G401.6 (cell line): ENCODE measurements around the gene ITPK1.
A peak's percentile ranks its signal among the peaks of the same experiment; 100 is the strongest.
"Not testable (repeated sequence)": the region's sequence is repeated elsewhere in the genome, so short reads cannot be mapped to it uniquely, and the experiment has no call there.

Experiments
- FAIRE-seq: peaks from 2 replicates; lab custom pipeline; 2012; peaks lifted over from hg19 to GRCh38; lab: Jason Lieb, UNC

Gene ITPK1

GRCh38 chr14:93128725-93129459 is 13.2 kb upstream of the ITPK1 start:
- FAIRE-seq, result no peak

GRCh38 chr14:93126111-93126510 is 10.4 kb upstream of the ITPK1 start:
- no peak for FAIRE-seq

- no peak for FAIRE-seq
These were observed 7.1 kb upstream of the ITPK1 start for GRCh38 chr14:93122826-93123225.

GRCh38 chr14:93121030-93121834 is 5.5 kb upstream of the ITPK1 start:
- FAIRE-seq, result no peak

GRCh38 chr14:93120517-93120916 is 4.8 kb upstream of the ITPK1 start:
- FAIRE-seq, result no peak

- no peak for FAIRE-seq
These were observed 1.0 kb upstream of the ITPK1 start for GRCh38 chr14:93116676-93117200.

DNA sequence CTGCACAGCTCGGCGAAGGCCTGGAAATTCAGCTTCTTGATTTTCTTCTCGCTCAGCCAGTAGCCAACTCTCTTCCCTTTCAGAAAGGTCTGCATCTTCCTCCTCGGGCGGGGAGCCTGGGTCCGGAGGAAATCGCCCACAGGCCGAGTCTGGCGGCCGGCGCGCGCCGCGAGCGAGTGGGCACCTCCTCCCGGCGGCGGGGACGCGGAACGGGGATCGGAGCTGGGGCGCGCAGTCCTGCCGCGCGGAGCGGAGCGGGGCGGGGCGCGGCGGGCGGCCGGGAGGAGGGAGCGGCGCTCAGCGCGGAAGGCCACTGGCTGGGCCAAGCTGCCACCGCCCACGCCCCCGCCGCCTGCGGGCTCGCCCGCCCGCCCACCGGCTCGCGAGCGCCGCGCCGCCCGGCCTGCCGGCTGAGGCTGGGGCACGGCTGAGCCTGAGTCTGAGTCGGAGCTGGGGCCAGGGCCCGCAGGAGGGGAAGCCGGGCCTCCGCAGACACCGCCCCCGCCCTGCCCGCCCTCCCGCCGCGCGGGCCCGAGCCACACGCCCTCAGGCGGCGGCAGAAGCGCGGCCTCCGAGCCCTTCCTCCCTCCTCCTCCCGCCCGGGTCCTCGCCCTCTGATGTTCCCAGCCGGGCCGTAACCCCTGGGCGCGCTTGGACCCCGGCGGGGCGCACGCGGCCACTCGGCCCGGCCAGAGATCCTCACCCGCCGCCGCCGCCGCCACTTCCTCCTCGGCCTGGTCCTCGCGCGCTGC is 480 bp downstream of the ITPK1 start:
- no peak for FAIRE-seq

DNA sequence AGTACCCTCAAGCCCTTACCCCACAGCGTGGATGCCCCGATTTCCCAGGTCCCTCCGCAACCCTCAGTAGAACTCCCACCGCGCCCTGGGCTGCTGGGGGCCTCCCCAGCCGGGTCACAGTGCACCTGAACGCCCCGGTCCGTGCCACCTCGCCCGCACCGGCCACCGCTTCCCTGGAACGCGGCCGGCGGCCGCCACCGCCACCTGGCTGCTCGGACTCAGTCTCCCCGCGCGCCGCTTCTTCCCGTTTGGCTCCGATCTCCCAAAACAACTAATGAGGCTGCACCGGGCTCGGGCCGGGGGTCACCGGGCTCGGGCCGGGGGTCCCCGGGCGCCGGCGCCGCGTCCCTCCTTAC is 1.0 kb downstream of the ITPK1 start:
- FAIRE-seq, result no peak

DNA sequence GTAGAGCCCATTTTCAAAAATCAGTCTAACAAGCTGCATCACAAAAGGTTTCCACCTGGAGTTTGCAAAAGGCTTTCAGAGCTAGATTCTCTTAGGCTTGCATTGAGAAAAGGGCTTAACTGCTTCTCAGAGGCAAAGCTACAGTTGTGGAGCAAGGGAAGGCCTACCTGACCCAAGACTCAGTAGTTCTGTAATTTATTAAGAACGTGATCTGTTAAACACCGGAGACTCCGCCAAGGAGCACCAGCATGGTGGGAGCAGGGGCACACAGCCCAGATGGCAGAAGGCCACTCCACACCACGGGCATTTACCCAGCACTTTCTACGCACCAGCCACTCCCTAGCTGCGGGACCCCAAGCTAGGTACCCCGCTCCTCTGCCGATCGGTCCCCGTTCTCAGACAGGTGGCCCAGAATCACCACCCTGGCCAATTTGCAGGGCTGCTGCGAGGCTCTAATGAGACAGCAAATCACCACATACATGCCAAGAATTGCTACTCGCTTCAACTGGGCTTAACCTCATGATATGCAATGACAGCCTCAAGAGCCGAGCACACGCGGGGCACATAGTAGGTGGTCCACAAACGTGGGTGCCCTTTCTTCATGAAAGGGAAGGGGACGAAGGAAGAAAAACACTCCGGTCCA is 1.5 kb downstream of the ITPK1 start:
- no peak for FAIRE-seq

- FAIRE-seq, result no peak
These were observed 2.1 kb downstream of the ITPK1 start for GRCh38 chr14:93113678-93114067.

DNA sequence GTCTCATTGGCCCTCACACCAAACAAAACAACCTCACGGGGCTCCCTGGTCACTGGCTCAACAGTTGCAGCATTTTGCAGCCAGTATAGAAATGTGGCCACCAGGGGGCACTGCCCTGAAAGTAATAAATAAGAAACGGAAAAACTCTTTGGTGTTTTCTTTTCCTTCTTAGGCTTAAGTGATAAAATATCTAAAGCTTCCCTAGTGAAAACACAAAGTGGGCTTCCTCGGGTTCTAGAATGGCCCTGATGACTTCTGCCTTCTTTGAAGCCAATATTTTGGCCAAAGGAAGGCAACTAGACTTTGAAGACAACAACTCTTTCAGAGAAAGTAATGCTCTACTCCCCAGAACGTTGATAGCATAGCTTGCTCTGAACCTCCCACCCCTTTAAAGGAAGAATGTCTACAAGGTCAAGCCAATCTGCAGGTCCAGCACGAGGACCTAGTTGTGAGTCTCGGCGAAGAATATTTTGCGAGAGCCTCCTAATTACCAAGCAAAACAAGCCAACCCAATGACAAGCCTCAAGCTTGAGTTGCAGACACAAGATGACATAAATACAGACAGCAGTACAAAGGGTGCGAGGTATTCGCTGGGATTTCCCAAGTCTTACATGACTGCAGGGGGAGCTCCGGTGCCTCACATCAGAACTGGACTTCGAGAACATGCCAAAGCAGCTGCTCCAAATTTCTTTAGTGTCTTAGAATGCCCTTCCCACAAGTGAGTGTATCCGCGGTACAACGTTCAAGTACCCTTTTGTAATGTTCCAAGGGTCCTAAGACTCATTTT is 2.6 kb downstream of the ITPK1 start:
- FAIRE-seq, result peak; percentile 89

GRCh38 chr14:93111541-93111940 is 4.2 kb downstream of the ITPK1 start:
- FAIRE-seq, result not testable (repeated sequence)

GRCh38 chr14:93110856-93111419 is 4.8 kb downstream of the ITPK1 start:
- FAIRE-seq, result no peak

DNA sequence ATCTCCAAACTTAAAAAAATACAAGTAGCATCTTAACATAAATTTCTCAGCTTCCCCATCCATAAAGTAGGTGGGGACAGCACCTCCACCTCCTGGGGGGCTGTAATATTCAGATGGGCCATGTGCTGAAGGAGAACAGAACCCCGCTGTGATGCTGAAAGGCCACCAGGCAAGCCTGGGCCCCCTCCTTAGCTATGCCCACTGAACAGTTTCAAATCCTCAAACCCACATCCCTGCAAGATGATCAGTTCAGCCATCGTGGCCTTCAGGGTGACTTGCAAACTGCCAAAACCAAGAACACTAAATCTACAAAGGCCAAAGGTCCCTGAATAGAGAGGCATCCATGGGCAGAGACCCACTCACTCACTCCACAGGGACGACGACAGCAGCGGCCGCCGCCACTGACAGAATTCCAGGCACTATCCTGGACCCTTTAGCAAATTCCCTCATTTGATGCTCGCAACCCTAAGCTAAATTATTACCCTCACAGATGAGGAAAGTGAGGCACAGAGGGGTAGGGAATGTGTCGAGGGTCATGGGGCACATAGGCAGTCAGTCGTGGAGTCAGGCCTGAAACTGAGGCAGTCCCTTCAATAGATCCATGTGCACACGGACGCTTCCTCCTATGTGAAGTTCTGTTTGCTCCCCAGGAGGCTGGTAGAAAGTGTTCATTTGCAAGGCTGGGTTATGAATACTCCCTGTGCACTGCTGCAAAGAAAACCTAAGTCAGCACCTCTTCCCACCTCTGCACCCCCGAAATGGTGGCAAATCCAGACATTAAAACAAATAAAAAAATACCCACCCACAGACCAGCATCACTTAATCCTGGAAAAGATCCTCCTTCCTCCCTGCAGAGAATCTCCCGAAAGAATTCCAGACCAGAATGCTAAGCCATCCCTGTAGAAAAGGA is 5.9 kb downstream of the ITPK1 start:
- FAIRE-seq, result no peak

DNA sequence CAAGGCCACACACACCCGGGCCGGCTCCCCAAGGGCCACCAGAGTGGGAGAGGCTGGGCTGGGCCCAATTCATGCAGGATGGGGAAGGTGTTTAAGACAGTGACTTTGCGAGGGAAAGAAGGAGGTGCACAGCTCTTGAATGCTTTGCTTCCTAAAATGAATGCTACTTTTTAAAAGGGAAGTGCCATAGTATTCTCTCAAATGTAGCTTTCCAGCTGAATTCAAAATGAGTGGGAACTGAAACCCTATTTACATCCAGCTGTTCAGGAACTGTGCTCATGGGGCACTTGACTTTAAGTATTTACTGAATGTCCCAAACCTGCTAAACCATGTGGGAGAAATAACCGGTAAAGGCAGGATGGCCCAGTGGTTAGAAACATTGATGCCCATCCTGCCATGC is 7.6 kb downstream of the ITPK1 start:
- no peak for FAIRE-seq

- no peak for FAIRE-seq
These were observed 8.3 kb downstream of the ITPK1 start for GRCh38 chr14:93107453-93107852.

DNA sequence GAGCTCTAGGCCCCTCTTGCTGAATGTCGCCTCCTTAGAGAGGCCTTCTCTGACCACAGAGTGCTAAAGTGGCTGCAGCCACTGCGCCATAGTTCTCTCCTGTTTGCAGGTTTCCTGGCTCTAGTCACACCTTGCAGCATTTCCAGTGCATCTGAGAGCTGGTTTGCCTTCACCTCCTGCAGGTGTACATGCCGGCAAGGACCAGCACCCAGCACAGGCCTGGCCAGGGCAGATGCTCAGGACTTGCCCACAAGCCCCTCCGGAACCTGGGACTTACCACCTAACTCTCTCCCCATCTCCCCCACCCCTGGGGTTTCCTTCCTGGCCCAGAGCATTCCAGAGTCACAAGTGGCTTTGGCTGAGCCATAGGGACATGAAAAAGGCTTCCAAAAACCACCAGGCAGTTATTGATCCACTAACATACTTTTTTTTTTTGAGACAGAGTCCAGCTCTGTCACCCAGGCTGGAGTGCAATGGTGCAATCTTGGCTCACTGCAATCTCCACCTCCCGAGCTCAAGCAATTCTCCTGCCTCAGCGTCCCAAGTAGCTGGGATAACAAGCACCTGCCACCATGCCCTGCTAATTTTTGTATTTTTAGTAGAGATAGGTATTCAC is 9.1 kb downstream of the ITPK1 start:
- no peak for FAIRE-seq

DNA sequence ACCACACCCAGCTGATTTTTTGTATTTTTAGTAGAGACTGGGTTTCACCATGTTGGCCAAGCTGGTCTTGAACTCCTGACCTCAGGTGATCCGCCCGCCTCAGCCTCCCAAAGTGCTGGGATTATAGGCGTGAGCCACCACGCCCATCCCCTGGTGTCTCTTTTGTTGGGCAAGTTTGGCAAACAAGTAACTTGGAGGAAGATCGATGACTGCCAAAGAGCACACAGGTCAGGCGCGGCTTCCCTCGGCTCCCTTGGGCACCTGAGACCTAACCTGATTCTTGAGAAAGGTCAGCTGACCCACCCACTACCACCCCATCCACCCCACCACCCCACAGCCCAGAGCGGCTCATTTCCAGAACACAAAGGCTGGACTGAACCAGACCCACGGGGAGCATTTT is 9.9 kb downstream of the ITPK1 start:
- FAIRE-seq, result not testable (repeated sequence)

GRCh38 chr14:93105362-93105761 is 10.4 kb downstream of the ITPK1 start:
- FAIRE-seq, result no peak

DNA sequence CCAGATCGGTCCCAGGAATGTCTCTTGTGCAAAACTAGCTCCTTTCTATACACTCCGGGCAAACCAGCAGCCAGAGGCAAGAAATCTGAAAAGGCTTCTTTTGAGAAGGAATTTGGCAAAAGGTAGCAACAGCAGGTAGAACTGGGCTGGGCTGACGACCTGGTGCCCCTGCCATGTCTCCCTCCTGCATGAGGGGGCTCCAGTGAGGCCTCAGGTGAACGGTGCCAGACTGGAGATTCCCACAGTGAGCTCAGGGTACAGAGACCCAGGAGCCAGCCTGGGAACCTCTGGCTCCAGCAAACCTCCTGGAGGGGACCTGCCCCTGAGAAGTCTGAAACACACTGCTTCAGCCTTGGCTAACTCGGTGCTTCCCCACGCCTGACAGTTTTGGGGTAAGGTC is 10.8 kb downstream of the ITPK1 start:
- no peak for FAIRE-seq
